Measurements from ENCODE around the gene SLC45A3. TPM values are rescaled to one million over a fixed set of nuclear protein-coding genes. Genes with fewer than 3 reads are reported as not detected.

Gene SLC45A3
- total RNA-seq, 4 donors from 2014 or later: 0.84 to 1.3 (median 1.1) TPM

- H3K36me3 ChIP-seq: no peaks in the 10 kb centered on the region
- TF ChIP-seq CTCF (IDR thresholded peaks at IDR 0.05) (no peak), POLR2A (IDR thresholded peaks at IDR 0.05) (no peak)
- H3K27ac ChIP-seq: peak overlapping the region in 2 of 4 donors; percentile 33 to 96
- peaks cover 0 to 38% (median 17%) of the 10 kb centered on the region in 3 donors for H3K4me1 ChIP-seq
- 43 to 63% methylated on average over 5 to 6 of the region's 6 CpGs for WGBS, 2 donors (ENCODE audit: low coverage in 1 of 2)
- no peak for ATAC-seq
- no peak overlapping the region for H3K4me3 ChIP-seq
- no peaks in the 10 kb centered on the region for H3K27me3 ChIP-seq
- no peaks in the 10 kb centered on the region for H3K9me3 ChIP-seq
Observed at GRCh38 chr1:205633421-205633976, 46.8 kb downstream of the SLC45A3 start.

GRCh38 chr1:205632669-205633169, 47.6 kb downstream of the SLC45A3 start:
- Histone ChIP-seq H3K36me3 (no peaks in the 10 kb centered on the region), H3K9me3 (no peaks in the 10 kb centered on the region), H3K4me3 (peak overlapping the region; percentile 78 to 84), H3K4me1 (peaks cover 0 to 38% (median 17%) of the 10 kb centered on the region in 3 donors), H3K27ac (peak overlapping the region; percentile 80 to 99 (median 96)), H3K27me3 (no peaks in the 10 kb centered on the region)
- no peak for ATAC-seq
- 50 to 57% methylated on average over 3 of the region's 3 CpGs for WGBS, 2 donors (ENCODE audit: low coverage in 1 of 2)
- no peak for TF ChIP-seq POLR2A (IDR thresholded peaks at IDR 0.05)
- no peak for TF ChIP-seq POLR2AphosphoS5 (IDR thresholded peaks at IDR 0.05)
- no peak for TF ChIP-seq CTCF (IDR thresholded peaks at IDR 0.05)
- TF ChIP-seq EP300 (IDR thresholded peaks at IDR 0.05): no peak

- ATAC-seq: peak; percentile 99
- no peaks in the 10 kb centered on the region for H3K36me3 ChIP-seq
- H3K4me3 ChIP-seq: peak within 1 kb of the TSS; percentile 78 to 84
- TF ChIP-seq POLR2A (IDR thresholded peaks at IDR 0.05) (peak; percentile 85 to 90), EP300 (IDR thresholded peaks at IDR 0.05) (no peak), POLR2AphosphoS5 (IDR thresholded peaks at IDR 0.05) (peak; percentile 97), CTCF (IDR thresholded peaks at IDR 0.05) (peak; percentile 27 to 86 (median 80))
- no peaks in the 10 kb centered on the region for H3K27me3 ChIP-seq
- H3K9me3 ChIP-seq: no peaks in the 10 kb centered on the region
- peaks cover 0 to 36% (median 15%) of the 10 kb centered on the region in 3 donors for H3K4me1 ChIP-seq
- H3K27ac ChIP-seq: peak within 1 kb of the TSS; percentile 90 to 99 (median 96)
- 0 to 4% methylated on average over 6 to 9 of the region's 83 CpGs for WGBS, 2 donors (ENCODE audit: low coverage in 1 of 2)
Observed at GRCh38 chr1:205631768-205632668, 48.3 kb downstream of the SLC45A3 start, which contains the start of gene ELK4. TSS of gene ELK4 (minus strand) at chr1:205632011. CDS start at chr1:205623882, 8,129 bp downstream.

GRCh38 chr1:205631010-205631767, 49.1 kb downstream of the SLC45A3 start:
- Histone ChIP-seq H3K36me3 (no peaks in the 10 kb centered on the region), H3K4me3 (peak overlapping the region; percentile 78 to 84), H3K9me3 (no peaks in the 10 kb centered on the region), H3K4me1 (peaks cover 0 to 37% (median 10%) of the 10 kb centered on the region in 3 donors), H3K27me3 (no peaks in the 10 kb centered on the region), H3K27ac (peak overlapping the region; percentile 90 to 99 (median 96))
- 0% methylated on average over 10 to 16 of the region's 81 CpGs for whole genome bisulfite sequencing, 2 donors (ENCODE audit: low coverage in 1 of 2)
- TF ChIP-seq POLR2A (IDR thresholded peaks at IDR 0.05): peak in 1 of 2 donors; percentile 20
- TF ChIP-seq POLR2AphosphoS5 (IDR thresholded peaks at IDR 0.05): no peak
- peak; percentile 74 for ATAC-seq

- no peak for ATAC-seq
- TF ChIP-seq CTCF (IDR thresholded peaks at IDR 0.05) (no peak), EP300 (IDR thresholded peaks at IDR 0.05) (no peak), POLR2A (IDR thresholded peaks at IDR 0.05) (no peak), POLR2AphosphoS5 (IDR thresholded peaks at IDR 0.05) (no peak)
- H3K9me3 ChIP-seq: no peaks in the 10 kb centered on the region
- H3K27ac ChIP-seq: peak overlapping the region; percentile 90 to 99 (median 96)
- H3K4me1 ChIP-seq: peaks cover 0 to 42% (median 10%) of the 10 kb centered on the region in 3 donors
- H3K27me3 ChIP-seq: no peaks in the 10 kb centered on the region
- H3K36me3 ChIP-seq: no peaks in the 10 kb centered on the region
- H3K4me3 ChIP-seq: peak overlapping the region; percentile 78 to 84
- WGBS, 2 donors (ENCODE audit: low coverage in 1 of 2): 4 to 8% methylated on average over 3 of the region's 3 CpGs
Observed at GRCh38 chr1:205630651-205631009, 49.7 kb downstream of the SLC45A3 start.
